HG03460 (cell line): ENCODE results near the gene CCR4.
"Not testable (repeated sequence)": the region's sequence is repeated elsewhere in the genome, so short reads cannot be mapped to it uniquely, and the experiment has no call there.

Experiments used
- ATAC-seq: cut with Tn5 transposase; IDR thresholded peaks from one replicate; pipeline ENCODE4 v1.9.1; 2021; ENCODE audit not compliant: unreplicated experiment

Gene CCR4

DNA sequence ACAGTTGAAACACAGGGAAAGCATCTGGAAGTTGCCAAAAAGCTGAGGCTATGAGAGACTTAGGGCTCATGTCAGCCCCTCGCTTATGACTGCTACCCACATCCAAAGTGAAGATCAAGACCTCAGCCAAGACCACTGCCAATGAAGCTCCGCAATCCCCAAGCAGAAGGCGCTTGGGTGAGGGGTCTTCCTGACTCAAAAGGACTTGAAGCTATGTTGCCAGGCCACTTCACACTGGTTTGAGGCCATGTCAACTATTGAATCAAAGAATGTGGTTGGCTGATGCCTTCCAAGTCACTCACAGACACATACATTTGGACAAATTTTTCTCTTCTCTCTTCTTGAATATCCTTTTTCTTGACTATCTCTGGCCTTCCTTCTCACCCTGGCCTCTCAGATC lies 928 bp upstream of the CCR4 start:
- no peak for ATAC-seq

DNA sequence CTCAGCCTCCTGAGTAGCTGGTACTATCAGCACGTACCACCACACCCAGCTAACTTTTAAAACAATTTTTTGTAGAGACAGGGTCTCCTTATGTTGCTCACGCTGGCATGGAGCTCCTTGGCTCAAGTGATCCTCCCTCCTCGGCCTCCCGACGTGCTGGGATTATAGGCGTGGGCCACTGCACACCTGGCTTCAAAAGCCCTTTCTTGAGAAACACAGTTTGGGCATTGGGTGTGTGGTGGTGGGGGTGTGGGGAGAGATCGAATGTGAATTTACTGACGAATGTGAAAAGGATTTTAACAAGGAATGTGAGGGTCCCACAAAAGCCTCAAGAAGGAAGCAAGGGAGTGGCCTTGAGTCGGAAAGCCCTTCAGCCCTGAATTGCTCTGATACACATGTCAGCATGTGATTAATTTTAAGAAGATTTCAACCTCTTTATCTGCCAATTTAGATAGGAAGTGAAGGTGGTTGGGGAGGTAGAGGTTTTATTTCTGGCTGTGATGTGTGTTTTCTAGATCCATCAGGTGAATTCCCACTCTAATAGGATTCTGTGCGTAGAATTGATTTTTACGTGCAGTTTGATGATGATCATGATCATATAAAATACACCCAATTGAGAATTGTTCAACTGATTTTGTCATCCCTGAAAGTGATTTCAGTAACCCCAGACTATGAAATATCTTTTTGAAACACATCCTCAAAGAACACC lies 1.1 kb downstream of the CCR4 start:
- ATAC-seq, result no peak

DNA sequence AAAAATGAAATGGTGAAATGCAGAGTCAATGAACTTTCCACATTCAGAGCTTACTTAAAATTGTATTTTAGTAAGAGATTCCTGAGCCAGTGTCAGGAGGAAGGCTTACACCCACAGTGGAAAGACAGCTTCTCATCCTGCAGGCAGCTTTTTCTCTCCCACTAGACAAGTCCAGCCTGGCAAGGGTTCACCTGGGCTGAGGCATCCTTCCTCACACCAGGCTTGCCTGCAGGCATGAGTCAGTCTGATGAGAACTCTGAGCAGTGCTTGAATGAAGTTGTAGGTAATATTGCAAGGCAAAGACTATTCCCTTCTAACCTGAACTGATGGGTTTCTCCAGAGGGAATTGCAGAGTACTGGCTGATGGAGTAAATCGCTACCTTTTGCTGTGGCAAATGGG lies 3.1 kb downstream of the CCR4 start:
- ATAC-seq, result no peak

GRCh38 chr3:32956750-32957570 lies 5.5 kb downstream of the CCR4 start:
- no peak for ATAC-seq

GRCh38 chr3:32958509-32958908 lies 7.1 kb downstream of the CCR4 start:
- ATAC-seq, result no peak

DNA sequence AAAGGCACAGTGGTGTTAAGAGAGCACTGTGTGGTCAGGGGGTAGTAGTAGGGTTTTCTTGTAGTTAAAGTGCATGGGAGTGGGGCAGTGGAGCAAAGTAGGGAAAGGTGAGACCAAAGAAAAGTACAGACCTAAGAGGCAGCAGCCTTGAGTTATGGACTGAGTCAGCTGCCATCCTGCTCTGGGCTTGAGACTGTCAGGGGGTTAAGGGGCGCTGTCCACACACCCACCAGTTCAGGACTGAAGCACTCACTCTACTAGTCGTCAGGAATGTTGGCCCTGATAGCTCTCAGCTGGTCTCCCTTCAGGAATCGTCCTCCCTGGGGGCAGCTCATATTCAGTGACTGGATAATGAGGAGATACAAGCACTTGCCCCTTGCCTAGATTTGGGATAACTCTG lies 7.9 kb downstream of the CCR4 start:
- ATAC-seq, result no peak

- ATAC-seq, result no peak
Observed at GRCh38 chr3:32960404-32961170, 9.1 kb downstream of the CCR4 start.

DNA sequence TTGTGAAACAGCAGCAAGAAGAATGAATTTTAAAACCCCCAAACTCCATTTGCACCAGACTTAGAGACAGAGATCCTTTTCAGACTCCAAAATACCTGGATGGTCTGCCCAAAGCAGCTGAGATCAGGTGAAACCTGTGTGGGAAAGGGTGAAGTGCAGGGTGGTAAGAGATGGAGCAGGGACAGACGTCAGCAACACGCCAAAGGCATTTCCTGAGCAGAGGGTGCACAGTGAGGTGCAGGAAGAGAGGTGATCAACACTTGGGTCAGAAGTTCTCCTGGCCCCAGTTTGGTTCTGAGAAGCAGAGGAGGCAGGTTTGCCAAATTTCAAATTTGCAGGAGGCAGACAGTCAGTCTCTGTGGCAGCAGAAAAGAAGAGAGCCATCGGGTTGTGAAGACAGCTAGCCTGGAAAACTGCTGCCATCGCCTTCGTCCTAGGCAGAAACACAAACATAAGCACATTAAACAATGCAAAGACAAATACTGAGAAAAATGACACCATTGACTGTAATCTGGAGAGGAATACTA lies 9.8 kb downstream of the CCR4 start:
- ATAC-seq, result no peak

DNA sequence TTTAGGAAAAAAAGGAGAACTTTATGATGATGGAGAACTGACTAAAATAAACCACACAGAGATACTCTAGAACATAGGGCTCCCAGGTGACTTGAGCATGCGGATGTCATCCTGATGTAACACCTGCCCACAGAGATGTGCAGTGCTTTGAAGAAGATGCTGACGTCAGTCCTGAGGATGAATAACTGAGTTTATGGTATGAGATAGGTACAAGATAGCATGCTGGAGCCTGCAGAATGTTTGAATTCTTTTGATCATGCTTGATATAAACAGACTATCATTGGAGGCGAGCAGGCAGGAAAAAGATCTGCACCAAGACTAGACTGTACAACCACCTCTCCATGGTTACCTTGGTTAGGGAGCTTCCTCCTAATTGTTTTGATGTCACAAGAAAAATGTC lies 12.4 kb downstream of the CCR4 start:
- no peak for ATAC-seq

- ATAC-seq, result not testable (repeated sequence)
Observed at GRCh38 chr3:32964781-32965180, 13.3 kb downstream of the CCR4 start.

DNA sequence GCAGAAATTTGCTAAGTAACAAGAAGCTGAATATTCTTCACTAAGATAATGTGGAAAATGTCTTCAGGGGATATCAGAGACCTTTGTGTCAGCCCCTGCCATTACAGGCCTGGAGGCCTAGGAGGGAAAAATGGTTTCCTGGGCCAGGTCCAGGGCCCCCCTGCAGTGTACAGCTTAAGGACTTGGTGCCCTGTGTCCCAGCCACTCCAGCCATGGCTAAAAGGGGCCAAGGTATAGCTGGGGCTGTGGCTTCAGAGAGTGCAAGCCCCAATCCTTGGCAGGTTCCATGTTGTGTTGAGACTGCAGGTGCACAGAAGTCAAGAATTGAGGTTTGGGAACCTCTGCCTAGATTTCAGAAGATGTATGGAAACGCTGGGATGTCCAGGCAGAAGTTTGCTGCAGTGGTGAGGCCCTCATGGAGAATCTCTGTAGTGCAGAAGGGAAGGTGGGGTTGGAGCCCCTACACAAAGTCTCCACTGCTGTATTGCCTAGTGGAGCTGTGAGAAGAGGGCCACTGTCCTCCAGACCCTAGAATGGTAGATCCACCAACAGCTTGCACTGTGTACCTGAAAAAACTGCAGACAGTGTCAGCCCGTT lies 14.3 kb downstream of the CCR4 start:
- ATAC-seq, result not testable (repeated sequence)

- not testable (repeated sequence) for ATAC-seq
Observed at GRCh38 chr3:32966627-32967026, 15.2 kb downstream of the CCR4 start.

DNA sequence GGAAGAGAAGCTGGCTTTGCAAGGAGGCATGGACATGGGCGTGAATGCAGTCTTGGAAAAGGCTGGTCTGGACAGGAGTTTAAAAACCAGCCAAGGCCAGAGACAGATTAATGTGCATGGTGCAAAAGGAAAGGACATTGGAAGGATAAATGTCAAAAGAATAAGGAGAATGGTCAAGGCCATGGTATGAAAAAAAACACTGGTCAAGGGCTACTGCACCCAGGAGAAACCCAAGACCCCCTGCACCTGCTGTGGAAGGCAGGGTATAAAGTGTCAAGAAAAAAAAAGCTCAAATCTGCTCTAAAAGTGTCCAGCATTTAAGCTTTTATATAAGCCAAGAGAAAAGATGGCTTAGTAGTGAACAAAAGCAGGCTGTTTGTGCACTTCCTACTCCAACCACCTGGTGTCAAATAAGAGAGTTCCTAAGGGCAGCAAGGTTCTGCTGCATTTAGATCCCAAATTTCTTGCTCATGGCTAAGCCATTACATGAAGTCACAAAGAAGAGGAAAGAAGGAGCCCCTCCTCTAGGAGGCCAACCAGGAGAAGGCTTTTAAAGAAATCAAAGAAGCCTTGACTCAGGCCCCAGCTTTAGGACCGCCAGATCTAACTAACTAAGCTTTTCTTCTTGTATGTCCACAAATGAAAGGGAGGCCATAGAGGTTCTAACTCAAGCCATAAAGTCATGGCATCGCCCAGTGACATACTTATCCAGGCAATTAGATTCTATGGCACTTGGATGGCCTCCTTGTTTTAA lies 16.9 kb downstream of the CCR4 start:
- ATAC-seq, result no peak

DNA sequence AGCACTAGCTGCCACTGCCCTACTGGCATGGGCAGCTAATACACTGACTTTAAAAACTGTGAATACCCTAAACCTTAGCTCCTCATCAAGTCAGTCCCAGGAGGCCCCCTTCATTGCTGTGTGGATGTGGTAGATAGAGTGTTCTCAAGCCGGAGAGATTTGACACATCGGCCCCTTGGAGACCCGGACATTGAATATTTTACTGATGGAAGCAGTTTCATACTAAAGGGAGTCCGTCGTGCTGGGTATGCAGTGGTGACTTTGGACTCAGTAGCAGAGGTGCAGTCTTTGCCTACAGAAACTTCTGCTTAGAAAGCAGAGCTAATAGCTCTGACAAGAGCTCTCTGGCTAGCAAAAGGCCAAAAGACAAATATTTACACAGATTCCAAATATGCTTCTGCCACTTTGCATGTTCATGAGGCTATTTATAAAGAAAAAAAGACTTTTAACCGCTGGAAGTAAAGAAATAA lies 17.5 kb downstream of the CCR4 start:
- ATAC-seq, result no peak

DNA sequence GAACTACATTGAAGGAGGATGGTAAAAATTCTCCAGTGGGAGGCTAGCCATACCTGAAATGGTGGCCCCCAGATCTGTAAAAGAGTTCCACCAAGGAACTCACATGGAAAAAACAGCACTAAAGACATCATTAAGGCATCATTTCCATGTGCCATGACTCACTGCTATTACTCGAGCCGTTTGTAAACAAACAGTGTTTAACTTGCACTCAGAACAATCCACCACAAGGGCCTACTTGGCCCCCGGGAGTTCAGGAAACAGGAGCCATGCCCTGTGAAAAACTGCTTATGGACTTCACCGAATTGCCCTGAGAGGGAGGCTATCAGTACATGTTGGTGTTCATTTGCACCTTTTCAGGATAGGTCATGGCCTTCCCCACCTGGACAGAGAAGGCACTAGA lies 18.2 kb downstream of the CCR4 start:
- ATAC-seq, result no peak

GRCh38 chr3:32971291-32971690 lies 19.8 kb downstream of the CCR4 start:
- ATAC-seq, result not testable (repeated sequence)

- no peak for ATAC-seq
Observed at GRCh38 chr3:32972482-32973146, 21.2 kb downstream of the CCR4 start.

GRCh38 chr3:32973982-32974381 lies 22.5 kb downstream of the CCR4 start:
- ATAC-seq, result peak; percentile 92

- ATAC-seq, result no peak
Observed at GRCh38 chr3:32975891-32976595, 24.6 kb downstream of the CCR4 start.
